Memory B cell (primary cell): ENCODE data around the gene C1orf174.

Experiments
- ATAC-seq: fragments of 150-1000 bp; cut with Tn5 transposase; 2 replicates; pipeline ENCODE4 v1.10.0; 2021; ENCODE audit warnings: low read depth, mild to moderate bottlenecking, moderate library complexity
- DNase-seq, 2 donors: peaks; one replicate each; pipeline ENCODE4 v3.0.0; 2022; ENCODE audit warnings: low spot score in 2 of 2
- H3K27ac Mint-ChIP-seq: one replicate; pipeline ENCODE4 v1.8.0; 2022; ENCODE audit warnings: mild to moderate bottlenecking, moderate library complexity, mixed read lengths
- H3K27me3 Mint-ChIP-seq: one replicate; pipeline ENCODE4 v1.8.0; 2022; ENCODE audit warnings: mixed read lengths
- H3K36me3 Mint-ChIP-seq: one replicate; pipeline ENCODE4 v1.8.0; 2022; ENCODE audit warnings: mild to moderate bottlenecking, mixed read lengths
- H3K4me1 Mint-ChIP-seq: one replicate; pipeline ENCODE4 v1.8.0; 2022; ENCODE audit warnings: mixed read lengths
- H3K4me3 Mint-ChIP-seq: one replicate; pipeline ENCODE4 v1.8.0; 2022; ENCODE audit warnings: mild to moderate bottlenecking, moderate library complexity, mixed read lengths
- H3K9me3 Mint-ChIP-seq: one replicate; pipeline ENCODE4 v1.8.0; 2022; ENCODE audit warnings: mixed read lengths

The C1orf174 gene

GRCh38 chr1:3932156-3932919 lies 32.3 kb upstream of the C1orf174 start:
- Mint-ChIP-seq H3K27me3 (peaks cover 18% of the 10 kb centered on the region), H3K9me3 (peaks cover 12% of the 10 kb centered on the region), H3K36me3 (peaks cover 7% of the 10 kb centered on the region), H3K27ac (no peak overlapping the region), H3K4me3 (no peak overlapping the region), H3K4me1 (peaks cover 8% of the 10 kb centered on the region)
- DNase-seq (no peak), ATAC-seq (no peak)

DNA sequence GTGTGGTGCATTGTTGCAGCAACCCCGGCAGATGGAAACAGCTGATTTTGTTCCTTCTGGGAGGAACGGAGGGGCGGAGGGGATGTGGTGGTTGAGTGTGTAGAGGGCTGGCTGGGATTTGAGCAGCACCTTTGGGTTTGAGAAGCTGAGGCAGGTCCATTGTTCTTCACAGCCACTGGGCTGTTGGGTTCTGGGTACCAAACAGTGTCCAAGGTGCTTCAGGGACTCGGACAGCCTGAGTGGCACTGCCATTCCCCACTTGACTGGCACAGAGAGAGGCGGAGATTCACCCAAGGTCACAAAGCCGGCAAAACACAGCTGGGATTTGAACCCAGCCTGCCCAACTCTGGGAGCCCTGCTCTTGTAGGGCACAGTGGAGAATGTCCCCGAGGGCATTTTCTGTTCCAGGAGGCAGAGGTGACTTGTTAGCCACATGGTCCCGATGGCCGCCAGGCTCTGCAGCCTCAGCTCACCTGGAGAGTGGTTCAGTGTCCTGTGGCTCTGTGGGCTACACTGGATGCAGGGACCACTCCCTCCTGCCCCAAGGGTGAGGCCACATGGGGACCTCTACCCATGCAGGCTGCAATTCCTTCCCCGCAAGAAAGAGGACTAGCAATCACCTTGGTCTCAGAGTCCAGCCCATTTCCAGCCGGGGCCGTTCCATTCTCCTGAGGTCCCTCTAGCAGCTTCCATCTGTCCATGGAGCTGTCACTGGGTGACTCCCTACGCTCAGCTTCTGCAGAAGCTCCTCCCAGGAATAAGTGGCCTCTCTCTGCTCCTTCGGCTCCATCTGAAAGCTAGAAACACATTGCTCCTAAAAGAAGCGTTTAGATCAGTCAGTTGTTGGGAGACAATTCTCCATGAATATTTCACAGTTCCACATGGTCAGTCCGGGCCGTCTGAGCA lies 31.2 kb upstream of the C1orf174 start:
- Mint-ChIP-seq H3K4me1 (peaks cover 8% of the 10 kb centered on the region), H3K27ac (no peak overlapping the region), H3K27me3 (peaks cover 22% of the 10 kb centered on the region), H3K9me3 (peaks cover 10% of the 10 kb centered on the region), H3K4me3 (no peak overlapping the region), H3K36me3 (peaks cover 2% of the 10 kb centered on the region)
- DNase-seq (no peak), ATAC-seq (no peak)

GRCh38 chr1:3930301-3931006 lies 30.4 kb upstream of the C1orf174 start:
- no peak for DNase-seq
- Mint-ChIP-seq H3K9me3 (peaks cover 10% of the 10 kb centered on the region), H3K27me3 (peaks cover 22% of the 10 kb centered on the region), H3K27ac (peak overlapping the region; percentile 19), H3K4me1 (peaks cover 8% of the 10 kb centered on the region), H3K4me3 (no peak overlapping the region), H3K36me3 (peaks cover 2% of the 10 kb centered on the region)
- no peak for ATAC-seq

DNA sequence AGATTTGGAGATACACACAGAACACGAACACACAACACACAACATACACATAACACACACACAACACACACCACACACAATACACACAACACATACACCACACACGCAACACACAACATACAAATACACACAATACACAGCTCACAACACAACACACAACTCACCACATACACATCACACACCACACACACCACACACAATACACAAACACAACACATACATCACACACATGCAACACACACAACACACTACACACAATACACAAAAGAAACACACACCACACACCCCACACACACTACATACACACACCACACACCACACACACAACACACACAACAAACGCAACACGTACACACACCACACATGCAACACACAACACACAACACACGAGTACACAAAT lies 29.1 kb upstream of the C1orf174 start:
- Mint-ChIP-seq H3K4me1 (peaks cover 8% of the 10 kb centered on the region), H3K4me3 (no peak overlapping the region), H3K27ac (no peak overlapping the region), H3K9me3 (peaks cover 10% of the 10 kb centered on the region), H3K36me3 (no peaks in the 10 kb centered on the region), H3K27me3 (peaks cover 18% of the 10 kb centered on the region)
- DNase-seq (no peak), ATAC-seq (no peak)

DNA sequence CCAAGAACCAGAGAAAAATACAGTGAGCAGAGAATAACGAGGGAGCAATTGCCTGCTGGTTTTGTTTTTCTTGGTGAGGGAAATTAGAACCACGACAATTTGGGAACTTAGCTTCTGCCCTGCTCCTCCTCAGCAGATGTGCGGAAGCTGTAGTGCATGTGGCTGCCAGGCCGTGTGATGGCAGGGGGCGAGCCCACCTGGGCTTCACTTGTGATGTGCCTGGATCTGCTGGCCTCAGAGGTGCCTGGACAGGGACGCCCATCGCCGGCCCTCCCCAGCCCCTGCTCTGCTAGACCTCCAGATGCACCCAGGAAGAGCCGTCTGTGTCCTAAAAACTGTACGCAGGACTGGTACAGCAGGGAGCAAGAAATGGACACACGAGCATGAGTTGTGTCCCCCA lies 28.5 kb upstream of the C1orf174 start:
- H3K4me3 Mint-ChIP-seq: no peak overlapping the region
- H3K4me1 Mint-ChIP-seq: peaks cover 8% of the 10 kb centered on the region
- no peak for ATAC-seq
- H3K9me3 Mint-ChIP-seq: peaks cover 10% of the 10 kb centered on the region
- DNase-seq: no peak
- H3K27me3 Mint-ChIP-seq: peaks cover 17% of the 10 kb centered on the region
- H3K27ac Mint-ChIP-seq: no peak overlapping the region
- no peaks in the 10 kb centered on the region for H3K36me3 Mint-ChIP-seq

DNA sequence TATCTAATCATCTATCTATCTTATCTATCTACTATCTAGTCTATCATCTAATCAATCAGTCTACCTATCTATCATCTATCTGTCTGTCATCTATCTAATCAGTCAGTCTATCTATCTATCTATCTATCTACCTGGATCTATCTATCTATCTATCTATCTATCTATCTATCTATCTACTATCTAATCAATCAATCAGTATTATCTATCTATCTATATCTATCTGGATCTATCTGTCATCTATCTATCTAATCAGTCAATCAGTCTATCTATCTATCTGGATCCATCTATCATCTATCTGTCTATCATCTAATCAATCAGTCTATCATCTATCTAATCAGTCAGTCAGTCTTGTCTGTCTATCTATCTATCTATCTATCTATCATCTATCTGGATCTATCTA lies 26.9 kb upstream of the C1orf174 start:
- ATAC-seq (no peak), DNase-seq (no peak)
- H3K36me3 Mint-ChIP-seq: no peaks in the 10 kb centered on the region
- peaks cover 8% of the 10 kb centered on the region for H3K4me1 Mint-ChIP-seq
- peaks cover 10% of the 10 kb centered on the region for H3K9me3 Mint-ChIP-seq
- H3K4me3 Mint-ChIP-seq: no peak overlapping the region
- H3K27me3 Mint-ChIP-seq: peaks cover 17% of the 10 kb centered on the region
- no peak overlapping the region for H3K27ac Mint-ChIP-seq

DNA sequence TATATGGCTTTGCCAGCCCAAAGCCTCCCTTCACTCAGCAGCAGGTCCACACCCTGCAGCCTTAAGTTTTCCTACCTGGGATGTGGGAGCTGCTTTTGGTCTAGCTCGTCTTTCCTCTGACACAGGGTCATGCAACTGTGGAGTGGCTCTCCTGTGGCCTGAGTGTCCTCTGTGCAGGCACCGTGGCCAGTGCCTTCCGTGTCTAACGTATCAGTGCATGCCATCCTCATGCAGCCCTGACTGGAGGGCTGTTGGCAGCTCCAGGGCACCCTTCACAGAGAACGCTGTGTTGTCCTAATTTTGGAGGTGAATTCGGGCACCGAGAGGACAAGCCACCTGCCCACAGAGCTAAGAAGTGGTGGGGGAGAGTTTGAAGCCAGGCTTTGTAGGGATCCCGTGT lies 25.7 kb upstream of the C1orf174 start:
- H3K36me3 Mint-ChIP-seq: no peaks in the 10 kb centered on the region
- peaks cover 17% of the 10 kb centered on the region for H3K27me3 Mint-ChIP-seq
- peaks cover 10% of the 10 kb centered on the region for H3K9me3 Mint-ChIP-seq
- DNase-seq (no peak), ATAC-seq (no peak)
- H3K27ac Mint-ChIP-seq: no peak overlapping the region
- H3K4me3 Mint-ChIP-seq: no peak overlapping the region
- H3K4me1 Mint-ChIP-seq: peaks cover 8% of the 10 kb centered on the region

DNA sequence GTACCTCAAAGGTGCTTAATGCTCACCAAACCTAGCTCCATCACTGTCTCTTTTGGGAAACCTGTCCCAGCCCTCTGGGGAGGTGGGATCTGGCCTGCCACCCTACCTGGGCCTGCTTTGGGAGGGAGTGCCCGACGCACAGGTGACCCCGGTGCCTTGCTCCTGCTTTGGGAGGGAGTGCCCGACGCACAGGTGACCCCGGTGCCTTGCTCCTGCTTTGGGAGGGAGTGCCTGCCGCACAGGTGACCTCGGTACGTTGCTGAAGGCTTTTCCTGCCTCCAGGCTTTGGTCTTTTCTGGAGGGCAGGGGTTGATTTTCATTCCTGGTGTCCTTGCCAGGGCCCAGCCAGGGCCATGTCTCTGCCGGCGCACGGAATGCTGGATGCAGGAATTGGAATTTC lies 25.2 kb upstream of the C1orf174 start:
- Mint-ChIP-seq H3K27me3 (peaks cover 16% of the 10 kb centered on the region), H3K36me3 (no peaks in the 10 kb centered on the region), H3K27ac (no peak overlapping the region), H3K4me1 (peaks cover 5% of the 10 kb centered on the region), H3K4me3 (no peak overlapping the region), H3K9me3 (peaks cover 8% of the 10 kb centered on the region)
- no peak for DNase-seq
- ATAC-seq: no peak

- Mint-ChIP-seq H3K4me3 (no peak overlapping the region), H3K27me3 (peaks cover 13% of the 10 kb centered on the region), H3K36me3 (no peaks in the 10 kb centered on the region), H3K27ac (no peak overlapping the region), H3K9me3 (peaks cover 5% of the 10 kb centered on the region), H3K4me1 (peaks cover 2% of the 10 kb centered on the region)
- ATAC-seq (no peak), DNase-seq (no peak)
Observed at GRCh38 chr1:3924825-3925220, 24.8 kb upstream of the C1orf174 start.

DNA sequence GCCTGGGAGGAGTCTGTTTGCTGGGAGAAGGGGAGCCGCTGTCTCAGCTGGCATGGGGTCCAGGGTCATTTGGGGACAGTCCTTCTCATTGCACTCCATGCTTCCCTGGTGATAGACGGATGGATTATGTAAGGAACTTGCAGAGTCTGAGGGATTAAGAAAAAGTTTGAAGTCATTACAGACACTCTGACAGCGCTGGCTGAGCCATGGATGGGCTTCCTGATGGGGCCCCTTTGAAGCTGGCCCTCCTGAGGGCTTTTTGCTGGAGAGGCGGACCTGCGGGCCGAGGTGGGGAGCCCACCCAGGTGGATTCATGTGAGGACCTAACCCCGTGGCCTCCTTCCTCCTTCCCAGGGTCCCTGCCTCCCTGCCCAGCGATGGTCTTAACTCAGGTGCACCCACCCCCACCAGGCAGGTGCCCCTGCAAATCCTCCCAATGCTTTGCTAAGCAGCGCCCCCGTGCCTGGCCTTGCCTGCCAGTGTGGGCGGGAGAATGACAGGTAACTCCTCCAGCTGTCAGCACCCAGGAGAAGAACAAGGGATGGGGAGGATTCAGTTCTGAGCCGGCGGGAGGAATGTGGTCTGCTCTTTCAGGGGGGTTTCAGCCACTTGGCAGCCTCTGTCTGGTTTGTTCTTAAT lies 24.2 kb upstream of the C1orf174 start:
- Mint-ChIP-seq H3K4me3 (no peak overlapping the region), H3K36me3 (no peaks in the 10 kb centered on the region), H3K27me3 (peaks cover 10% of the 10 kb centered on the region), H3K9me3 (peaks cover 3% of the 10 kb centered on the region), H3K4me1 (no peaks in the 10 kb centered on the region), H3K27ac (no peak overlapping the region)
- ATAC-seq: no peak
- no peak for DNase-seq

DNA sequence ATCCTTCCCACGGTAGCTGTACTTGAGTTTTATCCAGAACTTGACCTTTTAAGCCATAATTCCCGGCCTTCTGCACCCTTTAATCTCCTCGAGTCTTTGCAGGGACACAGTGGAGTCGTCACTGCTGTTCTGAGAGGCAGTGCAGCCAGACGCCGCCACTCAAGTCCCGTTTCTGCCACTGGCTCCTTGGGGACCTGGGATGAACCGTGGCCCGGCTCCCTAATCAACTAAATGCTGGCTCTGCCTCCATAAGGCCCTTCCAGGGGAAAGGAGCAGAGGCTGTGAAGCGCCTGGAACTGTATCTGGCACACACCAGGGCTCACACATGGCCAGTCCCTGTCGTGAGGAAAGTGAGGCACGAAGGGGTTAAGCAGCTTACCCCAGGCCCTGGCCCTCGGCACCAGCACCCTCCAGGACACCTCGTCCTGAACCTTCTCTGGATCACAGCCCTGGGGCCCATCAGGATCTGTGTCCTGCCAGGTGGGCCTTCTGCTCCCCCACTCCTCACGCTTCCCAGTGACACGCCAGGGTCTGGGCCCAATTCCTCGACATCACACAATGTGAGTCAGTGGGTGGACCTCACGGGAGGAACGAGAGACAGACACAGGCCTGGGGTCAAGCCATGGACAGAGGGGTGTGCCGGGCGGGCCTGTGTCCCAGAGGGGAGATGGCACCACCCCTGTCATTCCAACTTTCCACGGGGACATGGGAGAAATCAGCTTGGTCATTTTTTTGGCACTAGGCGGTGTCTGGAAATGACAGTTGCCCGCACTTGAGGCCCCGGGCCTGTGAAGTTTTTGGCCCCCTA lies 23.5 kb upstream of the C1orf174 start:
- Mint-ChIP-seq H3K9me3 (no peaks in the 10 kb centered on the region), H3K4me1 (no peaks in the 10 kb centered on the region)

GRCh38 chr1:3922851-3923250 lies 22.8 kb upstream of the C1orf174 start:
- DNase-seq: no peak
- peaks cover 7% of the 10 kb centered on the region for H3K27me3 Mint-ChIP-seq
- H3K4me3 Mint-ChIP-seq: no peak overlapping the region
- H3K27ac Mint-ChIP-seq: no peak overlapping the region
- no peaks in the 10 kb centered on the region for H3K4me1 Mint-ChIP-seq
- ATAC-seq: no peak
- H3K36me3 Mint-ChIP-seq: no peaks in the 10 kb centered on the region
- no peaks in the 10 kb centered on the region for H3K9me3 Mint-ChIP-seq

More for the DNA sequence above, 23.5 kb upstream of the C1orf174 start:
- no peak for ATAC-seq
- peaks cover 7% of the 10 kb centered on the region for H3K27me3 Mint-ChIP-seq
- H3K36me3 Mint-ChIP-seq: no peaks in the 10 kb centered on the region
- DNase-seq: no peak
- no peak overlapping the region for H3K27ac Mint-ChIP-seq
- no peak overlapping the region for H3K4me3 Mint-ChIP-seq

- Mint-ChIP-seq H3K4me1 (no peaks in the 10 kb centered on the region), H3K4me3 (no peak overlapping the region), H3K36me3 (no peaks in the 10 kb centered on the region), H3K27ac (no peak overlapping the region), H3K27me3 (peaks cover 7% of the 10 kb centered on the region), H3K9me3 (no peaks in the 10 kb centered on the region)
- DNase-seq: no peak
- peak; percentile 59 for ATAC-seq
Observed at GRCh38 chr1:3922201-3922725, 22.2 kb upstream of the C1orf174 start.
